ENCODE results near the gene AGBL5. TPM values are rescaled to one million over a fixed set of nuclear protein-coding genes. Genes with fewer than 3 reads are reported as not detected.

AGBL5 gene
- total and polyA plus RNA-seq, 9 of the 15 experiments (the other 6 are each of a cell fraction or from before 2014, with no cell fraction given) = 3.3 to 52.7 (median 26.2) TPM

GRCh38 chr2:27016801-27017325, 34.6 kb upstream of the AGBL5 start (continued):
- TF ChIP-seq ZNF609 (CRISPR knock-in tag; IDR thresholded peaks at IDR 0.05; ENCODE audit: borderline replicate concordance) (no peak), FOXA3 (CRISPR knock-in tag; conservative IDR thresholded peaks at IDR 0.05 in 1 of 2, IDR thresholded peaks at IDR 0.05 in 1 of 2) (no peak), NEUROD1 (IDR thresholded peaks at IDR 0.05; ENCODE audit: borderline replicate concordance, low read depth, low read length, partially characterized antibody) (peak; percentile 89), POLR2G (IDR thresholded peaks at IDR 0.05; ENCODE audit: low read depth, low read length) (no peak), CSDE1 (IDR thresholded peaks at IDR 0.05) (no peak), DMBX1 (CRISPR knock-in tag; IDR thresholded peaks at IDR 0.05; ENCODE audit: borderline replicate concordance) (no peak), ZNF3 (CRISPR knock-in tag; IDR thresholded peaks at IDR 0.05) (no peak), ZFP30 (CRISPR knock-in tag; IDR thresholded peaks at IDR 0.05; ENCODE audit: borderline replicate concordance) (no peak), BDP1 (IDR thresholded peaks at IDR 0.05; ENCODE audit: insufficient read depth, insufficient read length) (no peak), MAZ (CRISPR knock-in tag; conservative IDR thresholded peaks at IDR 0.05 in 1 of 2, IDR thresholded peaks at IDR 0.05 in 1 of 2) (peak in 1 of 2 experiments; percentile 32; a peak in 1 of 4 replicates), ZKSCAN3 (CRISPR knock-in tag; IDR thresholded peaks at IDR 0.05) (no peak), ZNF395 (CRISPR knock-in tag; IDR thresholded peaks at IDR 0.05) (0 out of 2 replicates have a peak, but pooled peaks have one; percentile 3), ZFP1 (CRISPR knock-in tag; IDR thresholded peaks at IDR 0.05) (no peak), RB1 (IDR thresholded peaks at IDR 0.05; ENCODE audit: low read depth) (no peak), PHB2 (IDR thresholded peaks at IDR 0.05; ENCODE audit: low read depth) (no peak), TAF9B (IDR thresholded peaks at IDR 0.05; ENCODE audit: partially characterized antibody) (no peak), TFAP4 (CRISPR knock-in tag; IDR thresholded peaks at IDR 0.05; ENCODE audit: borderline replicate concordance) (0 out of 2 replicates have a peak, but pooled peaks have one; percentile 54)
